Measurements from ENCODE around the gene PILRA. TPM values are rescaled to one million over a fixed set of nuclear protein-coding genes. Genes with fewer than 3 reads are reported as not detected.
"Not testable (repeated sequence)": the region's sequence is repeated elsewhere in the genome, so short reads cannot be mapped to it uniquely, and the experiment has no call there.

The PILRA gene
- 4.9 TPM for polyA plus RNA-seq (2013)

DNA sequence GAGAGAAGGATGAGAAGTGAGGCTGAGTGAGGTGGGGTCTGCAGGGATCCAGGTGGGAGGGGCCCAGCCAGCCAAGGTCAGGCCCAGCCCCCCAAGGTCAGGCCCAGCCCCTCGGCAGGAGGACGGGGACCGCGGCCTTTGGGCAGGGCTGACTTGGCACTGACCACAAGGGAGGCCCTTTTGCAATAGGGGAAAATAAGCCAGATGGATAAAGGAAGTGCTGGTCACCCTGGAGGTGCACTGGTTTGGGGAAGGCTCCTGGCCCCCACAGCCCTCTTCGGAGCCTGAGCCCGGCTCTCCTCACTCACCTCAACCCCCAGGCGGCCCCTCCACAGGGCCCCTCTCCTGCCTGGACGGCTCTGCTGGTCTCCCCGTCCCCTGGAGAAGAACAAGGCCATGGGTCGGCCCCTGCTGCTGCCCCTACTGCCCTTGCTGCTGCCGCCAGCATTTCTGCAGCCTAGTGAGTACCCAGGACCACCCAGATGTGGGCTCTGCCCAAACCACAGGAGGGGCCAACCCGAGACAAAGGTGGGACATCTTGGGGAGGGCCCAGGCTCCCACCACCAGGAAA, at the start of gene PILRA:
Gene PILRA, plus strand, starts transcription at position 227 of the 571 bp plus-strand sequence. Its CDS starts 170 bp downstream, at position 397.
- CTCF ChIA-PET = interaction anchor here (1.4 to 1.8 kb wide), 2 partner anchors 34 kb away, joined by 4 to 6 read pairs; no protein-coding TSS in a partner anchor
- 88% methylated on average over 8 of the region's 12 CpGs for WGBS (ENCODE audit: insufficient coverage)
- H3K27ac ChIP-seq (ENCODE audit: insufficient read depth in 1 of 2, low read depth in 1 of 2, low read length in 2 of 2, poor library complexity in 1 of 2, severe bottlenecking in 2 of 2) = peak within 1 kb of the TSS; percentile 40 to 54

DNA sequence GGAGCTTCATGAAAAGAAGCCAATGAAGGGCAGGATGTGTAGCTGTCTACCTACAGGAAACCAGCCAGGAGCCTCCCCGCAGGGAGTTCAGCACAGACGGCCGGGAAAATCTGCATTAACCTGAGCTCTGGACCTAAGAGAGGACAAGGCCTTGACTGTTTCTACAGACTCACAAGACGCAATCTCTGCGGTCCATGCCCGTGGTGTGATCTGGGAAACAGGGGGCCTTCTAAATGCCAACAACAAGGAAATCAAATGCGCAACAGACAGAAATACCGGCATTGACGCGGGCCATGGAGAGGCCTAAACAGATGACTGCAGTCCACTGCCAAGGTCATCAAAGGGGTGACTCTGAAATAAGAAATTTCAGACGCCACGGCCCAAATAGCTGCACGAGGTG, 49.1 kb upstream of the PILRA start:
- H3K4me1 ChIP-seq (ENCODE audit: control extremely low read depth in 1 of 4, control insufficient read depth in 4 of 4, insufficient read depth in 4 of 4, low read length in 3 of 4); H3K27ac ChIP-seq (ENCODE audit: insufficient read depth in 1 of 2, low read depth in 1 of 2, low read length in 2 of 2, poor library complexity in 1 of 2, severe bottlenecking in 2 of 2); H3K4me3 ChIP-seq (ENCODE audit: control insufficient read depth in 1 of 7, extremely low read depth in 1 of 7, insufficient read depth in 4 of 7, low read depth in 2 of 7, low read length in 6 of 7); CTCF ChIA-PET; POLR2A ChIA-PET; DNase-seq; H3K27me3 ChIP-seq (replicated peaks in 2 of 5; ENCODE audit: control insufficient read depth in 4 of 5, insufficient read depth in 5 of 5, low read length in 4 of 5); H3K9me3 ChIP-seq (ENCODE audit: control extremely low read depth in 1 of 5, control insufficient read depth in 4 of 5, insufficient read depth in 2 of 5, low read depth in 1 of 5, low read length in 4 of 5): not testable (repeated sequence)
- H3K36me3 ChIP-seq (ENCODE audit: control insufficient read depth in 4 of 4, insufficient read depth in 4 of 4, low read length in 3 of 4) = peaks cover 0 to 27% (median 5%) of the 10 kb centered on the region in 4 experiments
- WGBS (ENCODE audit: insufficient coverage) = no CpG with 5 or more reads among the region's 13 CpGs

More for the DNA sequence above, at the start of gene PILRA:
- Histone ChIP-seq H3K4me3 (ENCODE audit: control insufficient read depth in 1 of 7, extremely low read depth in 1 of 7, insufficient read depth in 4 of 7, low read depth in 2 of 7, low read length in 6 of 7) (peak within 1 kb of the TSS in 3 of 7 experiments; percentile 4 to 39 (median 16)), H3K4me1 (ENCODE audit: control extremely low read depth in 1 of 4, control insufficient read depth in 4 of 4, insufficient read depth in 4 of 4, low read length in 3 of 4) (peaks cover 3 to 64% (median 39%) of the 10 kb centered on the region in 4 experiments), H3K27me3 (replicated peaks in 2 of 5; ENCODE audit: control insufficient read depth in 4 of 5, insufficient read depth in 5 of 5, low read length in 4 of 5) (no peaks in the 10 kb centered on the region), H3K36me3 (ENCODE audit: control insufficient read depth in 4 of 4, insufficient read depth in 4 of 4, low read length in 3 of 4) (no peaks in the 10 kb centered on the region), H3K9me3 (ENCODE audit: control extremely low read depth in 1 of 5, control insufficient read depth in 4 of 5, insufficient read depth in 2 of 5, low read depth in 1 of 5, low read length in 4 of 5) (no peaks in the 10 kb centered on the region)
- POLR2A ChIA-PET = no interaction called here
- no peak for DNase-seq

DNA sequence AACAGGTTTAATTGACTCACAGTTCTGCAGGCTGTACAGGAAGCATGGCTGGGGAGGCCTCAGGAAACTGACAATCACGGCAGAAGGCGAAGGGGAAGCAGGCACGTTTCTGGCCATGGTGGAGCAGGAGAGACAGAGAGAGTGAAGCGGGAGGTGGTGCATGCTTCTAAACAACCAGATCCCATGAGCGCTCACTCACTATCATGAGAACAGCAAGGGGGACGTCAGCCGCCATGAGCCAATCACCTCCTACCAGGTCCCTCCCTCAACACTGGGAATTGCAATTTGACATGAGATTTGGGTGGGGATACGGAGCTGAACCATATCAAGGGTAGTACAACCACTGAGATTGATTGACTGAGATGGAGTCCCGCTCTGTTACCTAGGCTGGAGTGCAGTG, 47.6 kb upstream of the PILRA start:
- DNase-seq = peak in 2 of 3 donors; percentile 14 to 22
- POLR2A ChIA-PET; H3K4me3 ChIP-seq (ENCODE audit: control insufficient read depth in 1 of 7, extremely low read depth in 1 of 7, insufficient read depth in 4 of 7, low read depth in 2 of 7, low read length in 6 of 7); H3K4me1 ChIP-seq (ENCODE audit: control extremely low read depth in 1 of 4, control insufficient read depth in 4 of 4, insufficient read depth in 4 of 4, low read length in 3 of 4); CTCF ChIA-PET; H3K9me3 ChIP-seq (ENCODE audit: control extremely low read depth in 1 of 5, control insufficient read depth in 4 of 5, insufficient read depth in 2 of 5, low read depth in 1 of 5, low read length in 4 of 5); H3K27ac ChIP-seq (ENCODE audit: insufficient read depth in 1 of 2, low read depth in 1 of 2, low read length in 2 of 2, poor library complexity in 1 of 2, severe bottlenecking in 2 of 2); H3K27me3 ChIP-seq (replicated peaks in 2 of 5; ENCODE audit: control insufficient read depth in 4 of 5, insufficient read depth in 5 of 5, low read length in 4 of 5): not testable (repeated sequence)
- WGBS (ENCODE audit: insufficient coverage) = 20% methylated on average over 1 of the region's 9 CpGs
- H3K36me3 ChIP-seq (ENCODE audit: control insufficient read depth in 4 of 4, insufficient read depth in 4 of 4, low read length in 3 of 4) = peaks cover 0 to 17% (median 5%) of the 10 kb centered on the region in 4 experiments

DNA sequence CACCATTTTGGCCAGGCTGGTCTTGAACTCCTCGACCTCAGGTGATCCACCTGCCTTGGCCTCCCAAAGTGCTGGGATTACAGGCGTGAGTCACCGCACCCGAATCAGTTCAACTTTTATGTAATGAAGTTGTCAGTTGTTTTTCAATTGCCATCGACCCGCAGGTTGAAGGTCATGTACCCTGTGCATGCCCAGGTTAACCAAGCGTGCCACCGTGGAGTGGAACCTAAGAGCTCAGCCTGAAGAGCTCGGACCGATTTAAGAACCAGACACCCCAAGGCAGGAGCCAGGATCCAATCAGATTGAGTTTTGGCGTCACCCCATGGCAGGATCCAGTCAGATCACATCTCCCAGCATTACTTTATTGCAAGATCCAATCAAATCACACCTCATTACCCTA, 46.4 kb upstream of the PILRA start:
- H3K4me1 ChIP-seq (ENCODE audit: control extremely low read depth in 1 of 4, control insufficient read depth in 4 of 4, insufficient read depth in 4 of 4, low read length in 3 of 4); H3K4me3 ChIP-seq (ENCODE audit: control insufficient read depth in 1 of 7, extremely low read depth in 1 of 7, insufficient read depth in 4 of 7, low read depth in 2 of 7, low read length in 6 of 7); H3K9me3 ChIP-seq (ENCODE audit: control extremely low read depth in 1 of 5, control insufficient read depth in 4 of 5, insufficient read depth in 2 of 5, low read depth in 1 of 5, low read length in 4 of 5); H3K27ac ChIP-seq (ENCODE audit: insufficient read depth in 1 of 2, low read depth in 1 of 2, low read length in 2 of 2, poor library complexity in 1 of 2, severe bottlenecking in 2 of 2); POLR2A ChIA-PET; CTCF ChIA-PET; DNase-seq; H3K27me3 ChIP-seq (replicated peaks in 2 of 5; ENCODE audit: control insufficient read depth in 4 of 5, insufficient read depth in 5 of 5, low read length in 4 of 5): not testable (repeated sequence)
- 98% methylated on average over 6 of the region's 11 CpGs for WGBS (ENCODE audit: insufficient coverage)
- peaks cover 0 to 16% (median 5%) of the 10 kb centered on the region in 4 experiments for H3K36me3 ChIP-seq (ENCODE audit: control insufficient read depth in 4 of 4, insufficient read depth in 4 of 4, low read length in 3 of 4)

DNA sequence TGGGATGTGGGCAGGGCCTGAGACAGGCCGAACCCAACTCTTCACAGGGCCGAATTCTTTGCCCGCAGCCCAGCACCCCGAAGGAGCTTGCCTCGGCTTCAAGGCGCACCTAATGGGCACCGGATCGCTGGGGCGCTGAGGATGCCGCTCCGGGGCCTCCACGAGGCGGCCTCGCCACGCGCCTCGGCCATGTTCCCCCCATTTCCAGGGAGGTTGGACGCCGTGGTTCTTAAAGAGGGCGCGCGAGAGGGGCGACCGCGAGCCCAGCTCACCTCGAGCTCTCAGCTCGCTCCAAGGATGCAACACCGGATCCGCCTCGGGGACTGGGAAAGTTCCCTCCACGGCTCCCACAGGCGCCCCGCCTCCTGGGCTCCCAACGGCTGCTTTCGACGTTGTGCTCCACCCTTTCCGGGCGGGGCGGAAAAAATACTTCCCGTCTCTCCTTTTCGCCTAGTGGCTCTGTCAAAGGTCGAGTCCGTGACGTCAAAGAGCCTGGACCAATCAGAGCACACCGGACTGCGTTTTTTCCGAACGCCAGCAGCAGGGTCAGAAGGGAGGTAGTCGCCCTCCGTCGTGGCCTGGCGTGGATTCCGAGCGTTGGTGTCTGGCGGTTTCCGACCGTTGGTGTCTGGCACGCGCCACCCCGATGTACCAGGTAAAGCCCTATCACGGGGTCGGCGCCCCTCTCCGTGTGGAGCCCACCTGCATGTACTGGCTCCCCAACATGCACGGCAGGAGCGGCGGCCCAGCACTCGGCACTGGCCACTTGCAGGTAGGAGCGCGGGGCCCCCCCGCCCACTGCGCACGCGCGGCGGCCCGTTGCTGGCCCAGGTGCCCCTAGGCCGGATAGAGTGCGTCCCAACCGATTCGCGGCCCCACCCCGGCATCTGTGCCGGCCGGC, 37.5 kb upstream of the PILRA start:
- H3K27me3 ChIP-seq (replicated peaks in 2 of 5; ENCODE audit: control insufficient read depth in 4 of 5, insufficient read depth in 5 of 5, low read length in 4 of 5); POLR2A ChIA-PET; H3K9me3 ChIP-seq (ENCODE audit: control extremely low read depth in 1 of 5, control insufficient read depth in 4 of 5, insufficient read depth in 2 of 5, low read depth in 1 of 5, low read length in 4 of 5); CTCF ChIA-PET; H3K36me3 ChIP-seq (ENCODE audit: control insufficient read depth in 4 of 4, insufficient read depth in 4 of 4, low read length in 3 of 4); H3K4me1 ChIP-seq (ENCODE audit: control extremely low read depth in 1 of 4, control insufficient read depth in 4 of 4, insufficient read depth in 4 of 4, low read length in 3 of 4): not testable (repeated sequence)
- under 1% methylated on average over 55 of the region's 85 CpGs for WGBS (ENCODE audit: insufficient coverage)
- peak; percentile 88 to 92 (median 92) for DNase-seq
- peak overlapping the region; percentile 62 to 85 (median 75) for H3K4me3 ChIP-seq (ENCODE audit: control insufficient read depth in 1 of 7, extremely low read depth in 1 of 7, insufficient read depth in 4 of 7, low read depth in 2 of 7, low read length in 6 of 7)
- H3K27ac ChIP-seq (ENCODE audit: insufficient read depth in 1 of 2, low read depth in 1 of 2, low read length in 2 of 2, poor library complexity in 1 of 2, severe bottlenecking in 2 of 2) = peak overlapping the region; percentile 64 to 86

DNA sequence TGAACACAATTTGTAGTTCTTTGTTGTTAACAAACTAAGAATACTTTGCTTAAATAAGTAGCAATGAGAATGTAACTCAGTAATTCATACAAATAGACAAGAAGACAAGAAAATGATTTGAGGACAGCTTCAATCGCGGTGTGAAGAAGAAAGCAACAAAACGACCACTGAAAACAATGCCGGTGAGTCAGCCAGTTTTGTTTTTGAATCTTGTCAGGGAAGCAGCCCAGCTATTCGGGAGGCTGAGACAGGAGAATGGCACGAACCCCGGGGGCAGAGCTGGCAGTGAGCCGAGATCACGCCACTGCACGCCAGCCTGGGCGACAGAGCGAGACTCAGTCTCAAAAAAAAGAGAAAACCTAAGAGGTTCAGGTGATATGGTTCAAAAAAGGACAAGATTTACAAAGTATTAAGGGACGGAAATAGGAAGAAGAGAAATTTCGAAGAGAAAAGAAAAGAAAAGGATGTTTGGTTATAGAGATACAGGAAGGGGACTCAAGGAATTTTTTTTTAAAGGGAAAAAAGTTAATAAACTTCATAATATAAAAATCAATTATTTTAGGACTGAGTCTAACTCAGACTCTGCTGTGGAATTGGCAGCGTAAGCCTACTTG, 35.1 kb upstream of the PILRA start:
- H3K36me3 ChIP-seq (ENCODE audit: control insufficient read depth in 4 of 4, insufficient read depth in 4 of 4, low read length in 3 of 4) = peaks cover 0 to 24% (median 11%) of the 10 kb centered on the region in 4 experiments
- 93% methylated on average over 8 of the region's 15 CpGs for WGBS (ENCODE audit: insufficient coverage)
- H3K9me3 ChIP-seq (ENCODE audit: control extremely low read depth in 1 of 5, control insufficient read depth in 4 of 5, insufficient read depth in 2 of 5, low read depth in 1 of 5, low read length in 4 of 5); POLR2A ChIA-PET; H3K27ac ChIP-seq (ENCODE audit: insufficient read depth in 1 of 2, low read depth in 1 of 2, low read length in 2 of 2, poor library complexity in 1 of 2, severe bottlenecking in 2 of 2); H3K4me3 ChIP-seq (ENCODE audit: control insufficient read depth in 1 of 7, extremely low read depth in 1 of 7, insufficient read depth in 4 of 7, low read depth in 2 of 7, low read length in 6 of 7); CTCF ChIA-PET; H3K27me3 ChIP-seq (replicated peaks in 2 of 5; ENCODE audit: control insufficient read depth in 4 of 5, insufficient read depth in 5 of 5, low read length in 4 of 5); H3K4me1 ChIP-seq (ENCODE audit: control extremely low read depth in 1 of 4, control insufficient read depth in 4 of 4, insufficient read depth in 4 of 4, low read length in 3 of 4); DNase-seq: not testable (repeated sequence)

DNA sequence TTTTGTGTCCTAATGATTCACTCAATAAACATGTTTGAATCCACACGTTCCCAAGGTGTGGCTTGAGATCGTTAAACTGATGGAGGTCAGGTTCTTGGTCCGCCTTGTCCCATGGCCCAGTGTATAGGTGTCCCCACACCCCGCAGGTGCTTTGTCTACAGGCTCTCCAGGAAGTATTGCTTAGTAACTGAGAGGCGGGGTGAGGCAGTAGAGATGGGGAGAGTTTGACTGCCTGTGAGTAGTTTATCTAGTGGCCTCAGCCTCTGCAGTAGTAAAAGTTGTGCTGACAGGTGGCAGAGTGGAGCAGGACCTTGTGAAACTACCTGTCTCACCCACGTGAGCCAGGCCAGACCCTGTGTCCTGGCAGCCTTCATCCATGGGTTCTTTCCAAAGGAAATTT, 32.0 kb upstream of the PILRA start:
- POLR2A ChIA-PET; H3K27ac ChIP-seq (ENCODE audit: insufficient read depth in 1 of 2, low read depth in 1 of 2, low read length in 2 of 2, poor library complexity in 1 of 2, severe bottlenecking in 2 of 2); H3K4me1 ChIP-seq (ENCODE audit: control extremely low read depth in 1 of 4, control insufficient read depth in 4 of 4, insufficient read depth in 4 of 4, low read length in 3 of 4); CTCF ChIA-PET; DNase-seq; H3K27me3 ChIP-seq (replicated peaks in 2 of 5; ENCODE audit: control insufficient read depth in 4 of 5, insufficient read depth in 5 of 5, low read length in 4 of 5); H3K4me3 ChIP-seq (ENCODE audit: control insufficient read depth in 1 of 7, extremely low read depth in 1 of 7, insufficient read depth in 4 of 7, low read depth in 2 of 7, low read length in 6 of 7); H3K9me3 ChIP-seq (ENCODE audit: control extremely low read depth in 1 of 5, control insufficient read depth in 4 of 5, insufficient read depth in 2 of 5, low read depth in 1 of 5, low read length in 4 of 5): not testable (repeated sequence)
- WGBS (ENCODE audit: insufficient coverage) = 94% methylated on average over 3 of the region's 6 CpGs
- peaks cover 3 to 28% (median 14%) of the 10 kb centered on the region in 4 experiments for H3K36me3 ChIP-seq (ENCODE audit: control insufficient read depth in 4 of 4, insufficient read depth in 4 of 4, low read length in 3 of 4)
